ENCODE data around the gene NME9. TPM values are rescaled to one million over a fixed set of nuclear protein-coding genes. Genes with fewer than 3 reads are reported as not detected.

NME9 gene
- total RNA-seq, 1 donor from 2014 or later, result 2.4 TPM

DNA sequence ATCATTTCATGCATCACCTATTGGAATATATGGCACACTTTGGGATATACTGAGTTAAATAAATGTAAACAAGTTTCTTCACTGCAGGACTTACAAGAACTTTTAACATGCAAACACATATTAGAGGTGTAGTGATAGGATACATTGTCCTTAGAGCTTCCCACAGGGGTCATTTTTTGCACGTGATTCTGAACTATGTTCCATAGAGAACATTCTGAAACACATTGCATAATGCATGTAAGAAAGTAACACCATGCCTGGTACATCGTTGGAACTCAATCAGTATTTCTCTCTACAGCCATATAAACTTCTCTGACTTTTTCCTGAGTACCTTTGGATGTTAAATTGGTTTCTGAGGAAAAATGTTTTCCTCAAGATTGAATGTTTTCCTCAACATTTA is 47.0 kb upstream of the NME9 start:
- no peak for DNase-seq (ENCODE audit: low spot score, unreplicated experiment)
- H3K36me3 Mint-ChIP-seq (ENCODE audit: insufficient read depth), result peaks cover 19% of the 10 kb centered on the region

GRCh38 chr3:138375447-138375846 is 45.8 kb upstream of the NME9 start:
- H3K4me1 Mint-ChIP-seq (ENCODE audit: low read depth), result no peaks in the 10 kb centered on the region
- H3K9me3 Mint-ChIP-seq (ENCODE audit: low read depth), result peaks cover 4% of the 10 kb centered on the region
- TF ChIP-seq CTCF (IDR thresholded peaks at IDR 0.05; ENCODE audit: unreplicated experiment), result no peak
- H3K36me3 Mint-ChIP-seq (ENCODE audit: insufficient read depth), result peaks cover 21% of the 10 kb centered on the region
- DNase-seq (ENCODE audit: low spot score, unreplicated experiment), result no peak
- no peak overlapping the region for H3K27ac Mint-ChIP-seq
- H3K4me3 Mint-ChIP-seq (ENCODE audit: low read depth), result no peak overlapping the region
- no peaks in the 10 kb centered on the region for H3K27me3 Mint-ChIP-seq

More for the DNA sequence above, 47.0 kb upstream of the NME9 start:
- no peak overlapping the region for H3K27ac Mint-ChIP-seq
- no peak for TF ChIP-seq CTCF (IDR thresholded peaks at IDR 0.05; ENCODE audit: unreplicated experiment)
- H3K4me1 Mint-ChIP-seq (ENCODE audit: low read depth), result no peaks in the 10 kb centered on the region
- no peaks in the 10 kb centered on the region for H3K9me3 Mint-ChIP-seq (ENCODE audit: low read depth)
- no peaks in the 10 kb centered on the region for H3K27me3 Mint-ChIP-seq
- no peak overlapping the region for H3K4me3 Mint-ChIP-seq (ENCODE audit: low read depth)

- Mint-ChIP-seq H3K27ac (no peak overlapping the region), H3K9me3 (ENCODE audit: low read depth) (peaks cover 4% of the 10 kb centered on the region), H3K4me1 (ENCODE audit: low read depth) (no peaks in the 10 kb centered on the region), H3K27me3 (no peaks in the 10 kb centered on the region), H3K4me3 (ENCODE audit: low read depth) (no peak overlapping the region), H3K36me3 (ENCODE audit: insufficient read depth) (peaks cover 21% of the 10 kb centered on the region)
- no peak for TF ChIP-seq CTCF (IDR thresholded peaks at IDR 0.05; ENCODE audit: unreplicated experiment)
- DNase-seq (ENCODE audit: low spot score, unreplicated experiment), result no peak
Observed at GRCh38 chr3:138374573-138375134, 45.0 kb upstream of the NME9 start.

- H3K36me3 Mint-ChIP-seq (ENCODE audit: insufficient read depth), result peaks cover 17% of the 10 kb centered on the region
- no peak for TF ChIP-seq CTCF (IDR thresholded peaks at IDR 0.05; ENCODE audit: unreplicated experiment)
- peaks cover 4% of the 10 kb centered on the region for H3K9me3 Mint-ChIP-seq (ENCODE audit: low read depth)
- H3K27me3 Mint-ChIP-seq, result no peaks in the 10 kb centered on the region
- no peak overlapping the region for H3K4me3 Mint-ChIP-seq (ENCODE audit: low read depth)
- H3K27ac Mint-ChIP-seq, result no peak overlapping the region
- H3K4me1 Mint-ChIP-seq (ENCODE audit: low read depth), result no peaks in the 10 kb centered on the region
- no peak for DNase-seq (ENCODE audit: low spot score, unreplicated experiment)
Observed at GRCh38 chr3:138373736-138374094, 44.1 kb upstream of the NME9 start.

DNA sequence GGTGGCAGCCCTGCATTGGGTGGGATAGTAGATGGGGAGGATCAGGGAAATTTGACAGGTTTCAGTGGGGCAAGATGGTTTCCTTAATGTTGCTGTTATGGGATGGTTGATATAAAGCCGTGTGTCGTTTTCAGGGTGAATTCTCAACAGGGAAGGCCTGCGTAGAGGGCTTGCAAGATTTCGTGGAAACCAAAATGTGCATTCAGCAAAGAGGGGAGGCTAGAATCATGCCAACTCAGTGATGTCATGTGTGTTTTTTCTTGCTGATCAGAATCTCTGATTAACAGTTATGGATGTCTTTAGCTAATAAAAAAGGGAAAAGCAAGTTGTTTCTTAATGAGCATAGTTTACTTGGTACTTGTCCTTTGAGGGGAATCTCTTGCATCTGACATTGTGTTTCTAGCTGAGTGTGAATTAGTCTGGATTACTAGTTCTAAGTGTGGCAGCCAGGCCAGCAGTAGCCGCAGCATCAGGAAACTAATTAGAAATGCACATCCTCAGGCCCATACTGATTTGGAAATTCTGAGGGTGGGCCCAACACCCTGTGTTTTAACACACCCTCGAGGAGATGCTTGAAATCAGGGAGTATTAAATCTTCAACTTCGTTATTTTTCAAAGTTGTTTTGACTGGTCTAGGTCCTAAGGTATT is 43.6 kb upstream of the NME9 start:
- no peak overlapping the region for H3K27ac Mint-ChIP-seq
- H3K27me3 Mint-ChIP-seq, result no peaks in the 10 kb centered on the region
- no peaks in the 10 kb centered on the region for H3K4me1 Mint-ChIP-seq (ENCODE audit: low read depth)
- H3K36me3 Mint-ChIP-seq (ENCODE audit: insufficient read depth), result peaks cover 15% of the 10 kb centered on the region
- no peak for DNase-seq (ENCODE audit: low spot score, unreplicated experiment)
- no peak for TF ChIP-seq CTCF (IDR thresholded peaks at IDR 0.05; ENCODE audit: unreplicated experiment)
- H3K9me3 Mint-ChIP-seq (ENCODE audit: low read depth), result peaks cover 4% of the 10 kb centered on the region
- no peak overlapping the region for H3K4me3 Mint-ChIP-seq (ENCODE audit: low read depth)

All from progenitor cell of endocrine pancreas (in vitro differentiated cells).